HG02610 (cell line): ENCODE data around the gene FGFBP2.
A peak's percentile ranks its signal among the peaks of the same experiment; 100 is the strongest.

Experiments
- ATAC-seq: cut with Tn5 transposase; IDR thresholded peaks from one replicate; pipeline ENCODE4 v1.9.1; 2021; ENCODE audit warnings: mild to moderate bottlenecking, moderate library complexity; ENCODE audit not compliant: unreplicated experiment

Gene FGFBP2

DNA sequence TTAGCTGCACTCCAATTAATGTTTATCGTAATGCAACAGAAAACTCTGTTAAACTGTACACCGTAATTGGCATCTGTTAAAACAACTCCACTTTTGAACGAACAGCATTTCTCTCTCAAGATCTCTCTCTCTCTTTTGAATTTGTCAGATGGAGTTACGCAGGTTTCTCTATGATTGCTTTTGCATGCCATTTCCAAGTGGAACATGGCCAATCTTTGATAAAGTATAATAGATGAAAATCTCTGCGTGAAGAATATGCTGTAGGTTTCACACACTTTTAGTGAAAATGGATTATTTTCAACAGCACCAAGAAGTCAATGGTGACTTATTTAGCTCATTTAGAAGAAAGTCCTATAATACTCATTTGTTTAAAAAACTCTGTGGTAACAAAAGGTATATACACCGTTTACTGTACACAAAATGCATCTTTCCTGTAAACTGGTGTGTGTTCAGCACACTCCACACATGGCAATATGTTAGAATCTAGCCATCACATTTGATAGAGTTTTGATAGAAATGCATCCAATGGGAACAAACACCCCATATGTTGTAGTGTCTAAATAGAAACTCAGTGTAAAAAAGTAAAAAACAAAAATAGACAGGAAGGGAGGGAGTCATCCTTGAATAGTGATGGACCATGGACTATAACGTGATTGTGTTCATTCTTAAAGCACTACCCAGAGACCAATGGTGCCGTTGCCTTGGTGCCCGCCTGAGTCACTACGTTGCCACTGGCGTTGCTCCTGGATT lies 5.8 kb upstream of the FGFBP2 start:
- ATAC-seq, result no peak

DNA sequence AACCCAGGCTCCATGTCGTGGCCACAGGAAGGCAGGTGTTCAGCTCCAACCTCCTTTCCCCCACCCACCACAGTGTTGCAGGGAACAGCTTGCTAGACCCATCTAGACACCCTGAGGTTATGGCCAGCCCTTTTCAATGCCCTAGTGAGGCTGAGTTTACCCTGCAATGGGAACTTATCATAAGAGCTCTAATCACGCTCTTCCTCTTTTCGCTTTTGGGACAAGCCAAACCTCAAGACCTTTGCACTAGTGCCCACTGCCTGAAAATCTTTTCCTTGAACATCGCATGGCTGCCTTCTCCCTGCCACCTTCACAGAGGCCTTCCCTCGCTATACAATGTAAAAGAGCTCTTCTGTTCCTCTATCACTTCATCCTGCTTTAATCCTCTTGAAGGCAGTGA lies 2.4 kb upstream of the FGFBP2 start:
- no peak for ATAC-seq

DNA sequence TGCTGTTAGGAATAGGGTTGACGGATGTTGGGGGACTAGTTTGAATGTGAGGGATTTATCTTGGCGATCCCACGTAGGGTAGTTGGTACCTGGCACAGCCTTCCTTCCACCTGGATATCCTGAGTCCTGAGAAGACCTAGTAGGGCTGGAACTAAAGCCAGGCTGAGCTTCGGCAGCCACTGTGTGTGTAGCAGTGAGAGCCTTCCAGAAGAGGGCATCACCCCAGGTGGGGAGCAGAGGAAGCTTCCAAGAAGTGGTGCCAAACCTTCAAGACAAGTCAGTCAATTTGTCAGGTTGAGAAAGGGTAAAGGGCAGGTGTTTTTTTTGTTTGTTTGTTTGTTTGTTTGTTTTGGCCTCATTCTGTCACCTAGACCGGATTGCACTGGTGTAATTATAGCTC lies 1.2 kb upstream of the FGFBP2 start:
- ATAC-seq, result no peak

DNA sequence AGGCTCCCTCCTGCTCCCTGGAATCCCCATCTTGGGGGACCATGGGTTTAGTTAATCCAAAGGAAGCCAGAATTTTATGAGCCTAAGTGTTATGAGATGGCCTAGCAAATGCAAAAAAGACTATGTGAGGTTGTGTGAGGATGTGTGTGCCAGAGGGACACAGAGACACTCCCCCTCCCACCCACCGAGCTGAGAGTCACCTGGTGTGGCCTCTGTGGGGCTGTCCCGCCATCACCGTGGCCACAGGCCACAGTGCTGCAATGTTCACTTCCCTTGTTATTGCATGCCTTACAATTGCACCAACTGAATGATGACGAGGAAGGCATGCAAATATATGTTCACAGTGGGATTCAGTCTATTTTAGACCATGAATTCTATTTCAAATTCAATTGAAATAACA lies 601 bp upstream of the FGFBP2 start:
- peak; percentile 87 for ATAC-seq

DNA sequence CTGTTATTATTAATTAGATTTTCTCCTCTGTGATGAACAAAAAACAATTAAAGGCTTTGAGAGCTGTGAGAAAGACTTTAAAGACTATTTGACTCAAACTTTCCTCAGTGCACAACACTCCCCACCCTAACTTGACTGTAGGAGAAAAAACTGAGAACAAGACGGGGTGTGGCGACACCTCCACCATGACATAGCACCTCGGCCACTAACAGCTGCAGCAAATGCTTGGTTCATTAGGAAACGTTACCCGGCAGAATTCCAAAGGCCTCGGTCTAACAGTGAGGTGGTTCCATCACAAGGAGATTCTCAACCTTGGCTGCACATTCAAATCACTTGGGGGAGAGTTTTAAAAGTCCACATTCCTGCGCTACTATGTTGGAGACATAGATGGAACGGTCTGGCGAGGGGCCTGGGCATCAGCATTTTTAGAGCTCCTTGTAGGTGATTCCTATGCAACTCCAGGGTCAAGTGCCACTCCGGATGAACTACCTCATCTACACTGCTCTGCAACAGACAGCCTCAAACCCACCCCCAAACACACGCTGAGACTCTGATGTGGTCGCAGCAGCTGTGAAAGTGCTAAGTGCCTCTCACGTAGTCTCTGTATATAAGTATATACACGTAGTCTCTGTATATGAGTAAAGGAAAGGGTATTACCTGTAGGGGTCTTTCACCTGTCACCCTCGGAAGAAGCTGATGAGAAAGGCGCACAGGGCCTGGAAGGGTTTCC lies 1.0 kb downstream of the FGFBP2 start:
- ATAC-seq, result no peak

DNA sequence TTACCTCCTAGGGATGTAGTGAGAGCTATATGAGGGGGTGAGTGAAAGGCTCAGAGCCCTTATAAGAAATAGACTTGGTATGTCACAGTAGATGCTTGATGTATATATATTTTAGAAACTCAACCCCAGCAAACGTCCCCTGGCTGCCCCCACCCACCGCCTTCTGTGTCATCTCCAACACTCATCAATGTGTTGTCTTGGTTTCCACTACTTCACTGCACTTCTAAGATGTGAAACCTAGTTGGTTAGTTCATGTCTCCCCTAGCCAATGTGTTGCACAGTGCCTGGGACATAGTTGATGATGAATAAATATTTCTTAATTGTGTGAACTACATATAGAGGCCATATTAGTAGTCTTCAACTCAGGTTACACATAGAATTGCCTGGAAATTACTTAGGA lies 4.4 kb downstream of the FGFBP2 start:
- no peak for ATAC-seq

DNA sequence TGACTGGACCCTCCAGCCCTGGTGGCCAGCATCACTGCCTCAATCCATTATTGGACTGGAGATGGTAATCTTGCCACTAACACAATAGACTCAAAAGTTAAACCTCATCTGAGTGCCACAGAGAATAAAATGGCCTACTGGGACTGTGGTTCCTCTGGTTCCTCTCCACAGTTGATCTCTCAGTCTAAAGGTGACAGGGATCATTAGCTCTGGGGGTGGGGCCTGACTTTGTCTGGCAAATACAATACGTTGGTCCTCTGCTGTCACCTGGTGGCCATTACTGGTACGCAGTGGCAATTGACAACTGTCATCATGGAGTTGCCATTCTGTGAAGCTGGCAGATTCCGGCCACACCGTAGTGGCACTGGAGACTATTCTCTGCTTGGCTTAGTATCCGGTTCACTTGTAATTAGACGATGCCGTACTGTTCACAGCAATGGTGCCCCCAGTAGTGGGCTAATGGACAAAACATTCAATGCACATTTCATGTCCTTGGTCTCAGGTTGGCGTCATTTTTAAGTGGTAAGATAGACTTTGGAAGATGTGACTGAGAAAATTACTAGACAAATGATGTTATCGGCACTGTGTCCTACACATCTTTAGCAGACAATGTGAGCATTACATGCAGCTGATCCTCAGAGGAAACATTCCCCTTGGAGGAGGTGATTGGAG lies 6.7 kb downstream of the FGFBP2 start:
- ATAC-seq, result peak; percentile 87

DNA sequence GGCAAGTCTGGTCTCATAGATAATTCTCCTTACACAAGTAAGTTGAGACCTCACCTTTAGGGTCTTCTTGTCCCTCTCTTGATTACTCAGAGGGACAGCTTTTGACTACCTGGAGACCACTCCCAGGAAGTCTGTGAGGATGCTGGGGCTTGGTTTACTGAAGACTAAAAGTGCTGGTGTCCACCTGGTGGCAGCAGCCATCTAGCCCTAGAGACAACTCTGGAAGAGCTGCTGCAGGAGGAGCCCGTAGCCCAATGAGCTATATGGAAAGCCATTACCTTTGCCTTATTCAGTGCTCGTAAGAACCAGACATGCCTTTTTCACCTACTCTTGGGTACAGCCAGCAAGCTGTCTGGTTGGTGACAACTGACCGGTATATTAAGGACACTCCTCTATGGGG lies 7.3 kb downstream of the FGFBP2 start:
- no peak for ATAC-seq

DNA sequence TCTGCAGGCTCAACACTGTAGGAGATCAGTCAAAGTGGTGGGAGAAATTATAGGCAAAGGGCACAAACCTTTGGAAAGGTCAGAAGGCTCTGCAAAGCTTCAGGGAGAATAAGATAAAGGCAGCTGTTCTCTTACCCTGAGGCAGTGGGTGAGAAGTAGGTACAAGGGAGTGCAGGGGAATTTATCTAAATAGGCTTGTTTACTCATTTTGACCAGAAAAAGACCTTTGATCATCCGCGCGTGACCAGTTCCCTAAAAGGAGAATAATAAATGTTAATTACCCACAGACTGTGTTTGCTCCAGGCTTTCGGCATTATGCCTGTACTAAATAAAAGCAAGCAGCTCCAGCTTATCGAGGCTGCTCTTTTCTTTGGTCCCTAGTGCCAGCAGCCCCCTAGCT lies 9.3 kb downstream of the FGFBP2 start:
- peak; percentile 45 for ATAC-seq

DNA sequence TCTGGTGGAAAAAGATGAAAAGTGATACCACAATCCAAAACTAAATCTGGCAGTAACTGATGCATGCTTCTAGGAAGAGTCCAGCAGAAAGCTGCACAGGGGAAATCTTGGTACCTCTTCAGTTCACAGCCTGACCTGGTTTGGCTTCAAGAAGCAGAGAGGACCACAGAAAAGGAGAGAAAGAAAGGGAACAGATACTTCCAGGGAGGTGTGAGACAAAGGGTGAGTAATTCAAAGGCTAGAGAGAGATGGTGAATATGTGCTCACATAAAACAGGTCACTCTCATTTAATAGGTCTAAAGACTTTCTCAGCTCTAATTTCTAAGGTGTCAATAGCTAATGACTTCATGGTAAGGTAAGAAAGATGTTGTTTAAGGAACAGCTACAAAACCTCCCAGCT lies 11.2 kb downstream of the FGFBP2 start:
- no peak for ATAC-seq

DNA sequence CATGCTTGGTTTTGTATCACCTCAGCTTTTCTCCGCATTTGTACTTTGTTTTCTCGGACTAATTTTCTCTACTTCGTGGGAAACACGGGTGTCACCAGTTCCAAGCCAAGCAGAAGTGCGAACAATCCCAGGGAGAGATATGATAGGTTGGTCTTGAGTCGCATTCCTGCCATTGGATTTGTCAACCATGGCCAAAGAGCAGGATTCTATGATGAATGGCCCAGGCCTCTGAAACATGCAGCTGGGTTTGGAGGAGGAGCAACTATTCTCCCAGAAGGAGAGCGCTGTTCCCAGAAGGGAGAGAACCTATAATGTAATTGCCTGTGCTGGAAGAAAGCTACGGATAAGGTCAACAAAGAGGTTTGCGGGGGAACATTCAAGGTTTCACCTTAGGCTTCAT lies 14.1 kb downstream of the FGFBP2 start:
- ATAC-seq, result no peak

DNA sequence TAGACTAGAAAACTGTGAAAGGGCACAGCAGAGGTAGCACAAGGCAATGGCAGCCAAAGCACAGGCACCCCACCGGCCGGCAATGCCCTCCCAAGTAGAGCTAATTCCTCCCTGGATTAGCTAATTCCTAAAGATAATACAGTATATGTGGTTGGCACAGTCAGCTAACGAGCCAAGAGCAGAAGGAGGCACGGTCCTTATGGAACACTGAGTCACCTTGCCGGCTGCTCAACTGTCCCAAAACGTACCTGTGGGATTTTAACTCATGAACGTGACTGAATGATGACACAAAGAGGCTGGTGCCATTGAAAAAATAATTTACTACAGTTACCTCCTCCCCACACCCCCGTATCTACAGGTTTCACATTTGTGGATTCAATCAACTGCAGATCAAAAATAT lies 15.3 kb downstream of the FGFBP2 start:
- ATAC-seq, result no peak

DNA sequence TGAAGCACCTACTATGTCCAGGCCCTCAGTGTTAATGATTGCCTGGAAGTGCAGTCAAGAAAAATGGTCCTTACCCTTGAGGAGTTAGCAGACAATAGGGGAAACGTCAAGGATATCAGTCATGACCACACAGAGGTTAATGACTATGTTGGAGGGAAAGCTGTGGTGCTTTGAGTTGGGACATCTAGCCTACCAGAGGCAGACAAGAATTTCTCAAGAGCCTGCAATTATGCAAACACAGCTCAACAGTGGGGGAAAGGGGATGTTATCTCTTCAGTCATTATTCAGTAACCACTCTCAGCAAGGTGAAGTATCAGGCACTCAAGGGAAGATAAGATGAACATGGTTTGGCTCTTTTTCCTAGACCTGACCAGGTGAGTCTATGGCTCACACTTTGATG lies 17.5 kb downstream of the FGFBP2 start:
- no peak for ATAC-seq

DNA sequence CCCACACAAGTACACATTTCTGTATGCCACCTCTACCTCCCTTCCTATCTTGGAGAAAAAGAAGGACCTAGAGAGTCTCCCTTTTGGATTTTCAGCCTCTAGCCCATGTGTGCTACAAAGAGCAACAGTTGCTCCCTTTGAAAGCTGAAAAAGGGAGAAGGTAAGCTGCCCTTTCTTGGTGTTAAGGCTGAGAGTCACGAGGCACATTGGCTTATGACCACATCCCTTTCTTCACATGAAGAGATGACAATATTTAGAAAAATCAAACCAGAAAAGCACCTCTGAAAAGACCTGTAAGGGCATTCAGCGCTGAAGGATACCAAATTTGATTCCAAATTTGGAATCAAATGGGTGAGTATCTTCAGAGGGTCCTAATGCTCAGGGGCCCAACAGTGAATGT lies 18.1 kb downstream of the FGFBP2 start:
- no peak for ATAC-seq

DNA sequence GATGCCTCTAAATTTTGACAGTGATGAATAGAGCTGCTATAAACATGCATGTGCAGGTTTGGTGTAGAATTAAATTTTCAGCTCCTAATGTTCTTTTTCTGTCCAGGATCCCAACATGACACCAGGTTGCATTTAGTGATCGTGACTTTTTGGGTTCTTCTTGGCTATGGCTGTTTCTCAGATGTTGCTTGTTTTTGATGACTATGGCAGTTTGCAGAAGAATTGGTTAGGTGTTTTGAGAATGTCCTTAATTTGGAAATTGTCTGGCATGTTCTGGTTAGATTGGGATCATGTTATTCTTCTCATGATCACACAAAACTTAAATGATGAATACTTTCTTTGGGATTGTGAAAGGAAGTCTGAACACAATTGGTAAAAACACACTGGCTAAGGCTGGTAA lies 20.7 kb downstream of the FGFBP2 start:
- no peak for ATAC-seq

DNA sequence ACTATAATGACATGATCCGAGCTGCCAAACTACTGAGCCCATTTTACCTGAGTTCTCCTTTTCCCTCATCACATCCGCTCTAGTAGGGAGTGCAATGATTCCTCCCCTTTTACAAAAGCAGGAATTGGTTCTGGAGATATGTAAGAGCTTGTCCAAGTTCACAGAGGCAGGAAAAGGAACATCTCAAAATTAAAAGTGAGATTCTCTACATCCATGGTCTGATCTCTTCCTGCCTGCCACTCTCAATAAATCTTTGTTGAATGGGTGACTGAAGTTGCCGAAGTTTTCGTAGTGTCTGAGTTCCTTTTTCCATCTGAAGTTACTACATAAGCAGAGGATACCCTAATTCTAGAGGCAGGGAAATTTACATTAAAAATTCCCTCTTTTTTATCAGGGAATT lies 24.3 kb downstream of the FGFBP2 start, which contains the start of gene FGFBP1:
FGFBP1 (minus strand) TSS at position 101 of the 400 bp plus-strand sequence. CDS start 2,108 bp downstream, outside the sequence.
- ATAC-seq, result no peak

DNA sequence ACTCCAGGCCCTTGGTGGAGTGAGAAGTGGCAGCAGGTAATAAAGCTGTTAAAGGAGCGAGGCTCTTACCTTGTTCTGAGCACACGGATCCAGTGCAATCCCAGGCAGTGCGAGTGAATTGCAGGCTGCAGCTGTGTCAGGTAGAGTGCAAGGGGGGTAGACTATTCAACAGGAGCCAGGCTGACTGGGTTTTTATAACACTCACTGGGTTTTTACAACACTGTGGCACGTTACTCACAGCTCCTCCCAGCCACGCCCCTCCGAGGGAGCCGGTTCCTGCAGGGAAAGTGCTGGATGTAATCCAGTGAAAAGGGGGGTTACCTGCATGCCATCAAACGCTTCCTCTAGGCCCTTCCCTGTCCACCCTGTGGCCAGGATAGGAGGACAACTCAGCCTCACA lies 24.8 kb downstream of the FGFBP2 start:
- ATAC-seq, result no peak

DNA sequence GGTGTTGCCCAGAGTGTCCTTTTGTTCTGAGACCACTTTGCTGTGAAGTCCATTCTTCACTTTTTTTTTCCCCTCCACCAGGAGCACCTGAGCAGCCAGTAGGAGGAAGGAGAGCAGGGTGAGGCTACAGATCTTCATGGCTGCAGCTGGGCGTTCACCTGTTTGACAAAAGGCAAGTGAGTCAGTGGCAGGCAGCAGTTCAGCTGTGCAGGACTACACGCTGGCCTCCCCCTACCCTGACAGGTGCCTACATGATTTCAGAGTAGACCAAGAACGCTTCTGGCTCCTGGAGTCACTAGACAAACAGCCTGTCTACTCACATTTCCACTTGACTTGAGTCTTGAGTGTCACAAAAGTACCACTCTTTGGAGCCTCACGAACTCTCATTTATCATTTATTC lies 26.5 kb downstream of the FGFBP2 start:
- no peak for ATAC-seq

DNA sequence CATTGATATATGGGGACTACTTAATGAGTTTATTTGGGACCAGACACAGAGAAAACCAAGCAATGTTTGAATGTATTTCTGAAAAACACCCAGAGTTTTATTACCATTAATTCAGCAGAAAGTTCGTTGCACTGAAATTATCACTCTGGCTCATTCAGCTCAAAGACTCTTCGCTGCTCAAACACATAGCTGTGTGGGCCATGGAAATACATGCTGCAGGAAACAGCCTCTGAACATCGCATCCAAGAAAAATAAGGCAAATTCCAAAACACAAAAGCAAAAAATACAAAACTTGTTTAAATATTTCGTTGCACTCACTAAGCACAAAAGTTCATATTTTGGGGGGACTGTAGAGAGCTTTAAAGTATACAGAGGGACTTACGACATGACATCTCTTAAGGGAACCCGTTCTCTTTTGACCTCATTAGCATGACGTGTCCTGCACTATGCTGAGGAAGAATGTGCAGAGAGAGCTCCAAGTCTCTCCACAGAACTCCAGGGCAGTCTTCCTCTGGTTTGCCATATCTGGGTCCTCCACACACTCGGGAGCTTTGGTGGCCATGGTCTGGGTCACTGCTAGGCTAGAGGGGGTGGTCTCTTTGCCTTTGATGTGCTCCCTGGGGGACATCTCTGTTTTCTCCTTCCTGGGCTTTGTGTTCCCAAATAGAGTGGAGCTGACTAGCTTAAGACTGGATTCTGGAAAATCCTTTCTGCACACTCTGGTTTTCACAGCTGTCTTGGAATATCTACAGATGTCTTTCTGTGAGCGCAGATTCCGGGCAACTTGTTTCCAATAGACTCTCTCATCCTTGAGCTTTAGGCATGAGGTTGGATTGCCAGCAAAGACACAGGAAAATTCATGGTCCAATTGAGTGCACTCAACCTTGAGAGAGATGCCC lies 27.2 kb downstream of the FGFBP2 start:
- no peak for ATAC-seq

DNA sequence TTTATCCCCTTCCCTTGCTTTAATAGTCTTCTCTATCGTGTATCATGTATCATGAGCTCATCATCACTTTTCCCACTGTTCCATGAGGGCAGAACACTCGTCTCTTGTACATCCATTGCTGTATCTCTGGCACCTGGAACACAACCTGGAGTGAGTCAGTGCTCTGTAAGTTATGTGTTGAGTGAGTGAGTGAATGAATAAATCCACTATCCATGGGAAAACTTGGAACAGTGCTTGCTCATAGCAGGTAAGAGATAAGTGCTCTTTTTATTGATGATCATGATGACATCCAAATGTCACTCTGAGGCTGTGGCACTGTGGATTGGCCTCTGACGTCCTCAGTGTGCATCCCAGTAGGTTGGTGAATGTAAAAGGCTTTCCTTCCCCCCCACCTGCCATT lies 28.7 kb downstream of the FGFBP2 start:
- ATAC-seq, result no peak
